ENCODE results near the gene HSDL1.
A peak's percentile ranks its signal among the peaks of the same experiment; 100 is the strongest.

Gene HSDL1

GRCh38 chr16:84144859-84145639, at the start of gene HSDL1, which contains the start of gene DNAAF1:
Gene HSDL1 (minus strand): TSS chr16:84145177. CDS start chr16:84131321, 13,856 bp downstream.
Gene DNAAF1 (plus strand): TSS chr16:84145308. CDS start chr16:84145441, 133 bp downstream.
- DNase-seq = peak; percentile 65 to 70

GRCh38 chr16:84194018-84194417, 49.0 kb upstream of the HSDL1 start:
- DNase-seq = no peak

- DNase-seq = no peak
These were observed 48.5 kb upstream of the HSDL1 start for GRCh38 chr16:84193480-84193879.

DNA sequence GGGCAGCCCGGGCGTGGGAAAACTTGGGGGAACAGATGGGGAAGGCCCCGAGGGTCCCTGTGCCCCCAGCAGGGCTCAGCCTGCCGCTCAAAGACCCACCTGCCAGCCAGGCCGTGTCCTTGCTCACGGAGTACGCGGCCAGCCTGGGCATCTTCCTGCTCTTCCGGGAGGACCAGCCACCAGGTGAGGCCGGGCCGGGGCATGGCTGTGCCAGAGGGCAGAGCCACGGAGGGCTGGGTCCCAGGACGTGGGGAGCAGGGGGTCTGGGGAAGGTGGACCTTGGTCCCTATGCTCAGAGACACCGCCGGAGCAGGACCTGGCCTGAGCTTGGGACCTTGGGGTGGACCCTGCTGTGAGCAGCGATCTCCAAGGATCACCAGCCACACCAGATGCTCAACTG, 46.5 kb upstream of the HSDL1 start:
- no peak for DNase-seq

- DNase-seq = no peak
These were observed 45.9 kb upstream of the HSDL1 start, which contains the start of gene ADAD2 for GRCh38 chr16:84190731-84191388. Gene ADAD2 (plus strand): TSS chr16:84191157. CDS start chr16:84191231, 74 bp downstream.

GRCh38 chr16:84186685-84187437, 41.9 kb upstream of the HSDL1 start, which contains the start of gene TAF1C:
Gene TAF1C (minus strand): TSS chr16:84187057. CDS start chr16:84184988, 2,069 bp downstream.
- DNase-seq = peak; percentile 81 to 82

DNA sequence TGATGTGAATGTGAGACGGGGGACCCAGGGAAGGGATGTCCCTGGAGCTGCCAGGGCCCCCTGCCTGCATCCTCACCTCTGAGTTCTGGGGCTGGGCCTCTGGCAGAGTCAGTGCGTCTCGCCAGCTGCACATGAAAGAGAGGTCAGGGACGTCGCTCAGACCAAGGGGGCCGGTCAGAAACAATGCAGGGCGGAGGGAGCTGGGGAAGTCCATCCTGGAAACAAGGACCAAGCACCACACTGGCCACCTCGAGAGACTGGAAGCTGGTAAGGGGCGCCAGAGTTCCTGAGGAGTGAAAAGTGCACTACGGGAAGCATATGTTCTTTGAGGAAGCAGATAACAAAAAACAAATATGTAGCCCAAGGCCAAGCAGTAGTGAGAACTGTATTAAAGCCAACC, 39.8 kb upstream of the HSDL1 start:
- no peak for DNase-seq

- no peak for DNase-seq
These were observed 39.1 kb upstream of the HSDL1 start for GRCh38 chr16:84183911-84184591.

GRCh38 chr16:84183572-84183875, 38.5 kb upstream of the HSDL1 start:
- DNase-seq = no peak

DNA sequence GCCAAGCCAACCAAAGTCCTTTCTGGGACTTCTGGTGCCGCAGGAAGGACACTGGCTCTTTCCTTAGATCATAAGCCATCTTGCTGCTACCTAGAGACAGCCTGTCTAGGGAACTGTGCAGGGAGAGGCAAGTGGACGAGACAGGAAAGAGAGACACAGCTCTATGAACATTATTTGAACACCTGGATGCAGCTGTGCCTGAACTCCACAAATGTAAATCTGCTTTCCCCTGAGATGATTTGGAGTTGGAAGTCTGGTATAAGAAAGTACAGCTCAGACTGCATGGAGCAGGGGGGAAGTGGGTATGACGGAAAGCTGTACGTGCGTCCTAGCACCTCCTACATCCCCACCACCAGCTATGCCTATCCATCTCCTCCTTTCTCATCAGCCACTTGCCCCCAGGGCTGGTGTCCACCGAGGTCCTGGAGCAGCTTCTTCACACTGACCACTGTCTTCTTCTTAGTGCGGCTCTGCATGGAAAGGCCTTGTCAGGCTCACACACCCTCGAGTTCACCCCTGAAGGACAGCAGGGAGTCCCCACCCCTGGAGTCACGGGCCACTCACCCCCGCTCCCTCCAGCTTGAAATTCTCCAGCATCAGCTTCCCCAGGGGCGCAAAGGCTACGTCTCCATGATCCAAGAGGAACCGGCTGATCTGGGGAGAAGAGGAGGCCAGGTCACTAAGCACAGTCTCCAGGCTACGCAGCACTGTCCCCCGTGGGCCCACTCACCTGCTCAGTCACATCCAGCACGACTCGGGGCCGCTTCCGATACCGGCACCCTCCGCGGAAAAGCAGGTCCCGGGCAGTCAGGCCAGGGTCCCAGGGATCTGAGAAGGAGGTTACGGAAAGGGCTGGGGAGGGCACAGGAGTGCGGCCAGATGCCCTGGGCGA, 37.9 kb upstream of the HSDL1 start:
- no peak for DNase-seq

- no peak for DNase-seq
These were observed 37.1 kb upstream of the HSDL1 start for GRCh38 chr16:84182104-84182503.

GRCh38 chr16:84181144-84181915, 36.4 kb upstream of the HSDL1 start:
- no peak for DNase-seq

- DNase-seq = no peak
These were observed 35.7 kb upstream of the HSDL1 start for GRCh38 chr16:84180519-84181140.

- DNase-seq = no peak
These were observed 34.8 kb upstream of the HSDL1 start for GRCh38 chr16:84179612-84180320.

GRCh38 chr16:84178892-84179611, 34.1 kb upstream of the HSDL1 start:
- DNase-seq = no peak

GRCh38 chr16:84178146-84178765, 33.3 kb upstream of the HSDL1 start:
- no peak for DNase-seq

DNA sequence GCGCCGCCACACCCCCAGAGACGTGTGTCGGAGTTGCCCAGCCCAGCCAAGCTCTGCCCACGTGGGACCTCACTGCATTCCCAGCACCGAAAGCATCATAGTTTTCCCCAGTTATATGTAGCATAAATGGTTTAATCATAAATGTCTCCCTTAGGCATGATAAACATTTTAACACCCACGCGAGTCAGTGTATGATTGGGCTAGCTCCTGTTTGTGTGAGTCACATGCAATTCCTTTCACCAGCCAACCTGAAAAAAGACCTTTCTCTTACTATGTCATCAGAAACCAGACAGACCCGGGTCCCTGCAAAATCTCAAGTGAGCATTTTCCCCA, 32.7 kb upstream of the HSDL1 start:
- DNase-seq = no peak

GRCh38 chr16:84176192-84177053, 31.4 kb upstream of the HSDL1 start:
- DNase-seq = no peak

Data from Kasumi-1 (cell line).